ENCODE results near the gene GPX4.

GPX4 gene

GRCh38 chr19:1136621-1137317 lies 33.0 kb downstream of the GPX4 start:
- H3K4me3 ChIP-seq (ENCODE audit: low read depth, low read length), result no peak overlapping the region
- DNase-seq (ENCODE audit: low read depth), result no peak
- TF ChIP-seq CTCF (IDR thresholded peaks at IDR 0.05; ENCODE audit: control insufficient read depth, extremely low read depth, insufficient read depth), result no peak

- DNase-seq (ENCODE audit: low read depth), result no peak
- no peak for TF ChIP-seq CTCF (IDR thresholded peaks at IDR 0.05; ENCODE audit: control insufficient read depth, extremely low read depth, insufficient read depth)
- H3K4me3 ChIP-seq (ENCODE audit: low read depth, low read length), result no peak overlapping the region
Observed at GRCh38 chr19:1138121-1138520, 34.3 kb downstream of the GPX4 start.

- no peak for TF ChIP-seq CTCF (IDR thresholded peaks at IDR 0.05; ENCODE audit: control insufficient read depth, extremely low read depth, insufficient read depth)
- H3K4me3 ChIP-seq (ENCODE audit: low read depth, low read length), result no peak overlapping the region
- DNase-seq (ENCODE audit: low read depth), result no peak
Observed at GRCh38 chr19:1139126-1139525, 35.3 kb downstream of the GPX4 start.

- H3K4me3 ChIP-seq (ENCODE audit: low read depth, low read length), result no peak overlapping the region
- no peak for TF ChIP-seq CTCF (IDR thresholded peaks at IDR 0.05; ENCODE audit: control insufficient read depth, extremely low read depth, insufficient read depth)
Observed at GRCh38 chr19:1140272-1141027, 36.7 kb downstream of the GPX4 start.

GRCh38 chr19:1141944-1142343 lies 38.1 kb downstream of the GPX4 start:
- no peak overlapping the region for H3K4me3 ChIP-seq (ENCODE audit: low read depth, low read length)
- DNase-seq (ENCODE audit: low read depth), result no peak
- no peak for TF ChIP-seq CTCF (IDR thresholded peaks at IDR 0.05; ENCODE audit: control insufficient read depth, extremely low read depth, insufficient read depth)

More at GRCh38 chr19:1140272-1141027, 36.7 kb downstream of the GPX4 start:
- DNase-seq (ENCODE audit: low read depth), result no peak

GRCh38 chr19:1143828-1144399 lies 40.1 kb downstream of the GPX4 start:
- DNase-seq (ENCODE audit: low read depth), result no peak
- H3K4me3 ChIP-seq (ENCODE audit: low read depth, low read length), result no peak overlapping the region
- no peak for TF ChIP-seq CTCF (IDR thresholded peaks at IDR 0.05; ENCODE audit: control insufficient read depth, extremely low read depth, insufficient read depth)
